KMS-11 (cell line): Measurements from ENCODE around the gene CA9.

Experiments used
- H2AFZ ChIP-seq: fragments of 200-600 bp; sonication (generic); 2 replicates; pipeline ENCODE4 v1.6.1; 2016; ENCODE audit warnings: antibody characterized with exemption, mixed run types, low read depth
- H3K27ac ChIP-seq: fragments of 200-600 bp; sonication (generic); 2 replicates; pipeline ENCODE4 v1.6.1; 2016; ENCODE audit warnings: mild to moderate bottlenecking, mixed run types
- H3K27me3 ChIP-seq: fragments of 200-600 bp; sonication (generic); 2 replicates; pipeline ENCODE4 v1.6.1; 2017; ENCODE audit warnings: mild to moderate bottlenecking, low read depth, mixed run types, moderate library complexity; ENCODE audit not compliant: insufficient read depth
- H3K36me3 ChIP-seq: fragments of 200-600 bp; sonication (generic); 2 replicates; pipeline ENCODE4 v1.6.1; 2017; ENCODE audit warnings: mild to moderate bottlenecking, mixed run types; ENCODE audit not compliant: insufficient read depth
- H3K4me1 ChIP-seq: fragments of 200-600 bp; sonication (generic); 2 replicates; pipeline ENCODE4 v1.6.1; 2016; ENCODE audit warnings: mild to moderate bottlenecking, low read depth, mixed run types; ENCODE audit not compliant: poor library complexity, severe bottlenecking
- H3K4me2 ChIP-seq: fragments of 200-600 bp; sonication (generic); 2 replicates; pipeline ENCODE4 v1.7.0; 2016; ENCODE audit warnings: mild to moderate bottlenecking, mixed run types
- H3K4me3 ChIP-seq: fragments of 200-600 bp; sonication (generic); IDR thresholded peaks from 2 replicates; pipeline ENCODE4 v1.6.1; 2017; ENCODE audit warnings: low read depth, low read length, mixed read lengths; ENCODE audit not compliant: insufficient read depth
- H3K79me2 ChIP-seq: fragments of 200-600 bp; sonication (generic); 2 replicates; pipeline ENCODE4 v1.6.1; 2016; ENCODE audit warnings: low read depth, mixed run types; ENCODE audit not compliant: insufficient read depth
- H3K9ac ChIP-seq: fragments of 200-600 bp; sonication (generic); 2 replicates; pipeline ENCODE4 v1.6.1; 2016; ENCODE audit warnings: mild to moderate bottlenecking, mixed run types
- H4K20me1 ChIP-seq: fragments of 200-600 bp; sonication (generic); 2 replicates; pipeline ENCODE4 v1.6.1; 2016; ENCODE audit warnings: mild to moderate bottlenecking, mixed run types; ENCODE audit not compliant: insufficient read depth
- TF ChIP-seq, protein P1 (sequence below): fragments of 200-600 bp; sonication (generic); conservative IDR thresholded peaks from 2 replicates; pipeline ENCODE4 v1.6.1; 2017; ENCODE audit warnings: low read depth, mild to moderate bottlenecking, antibody characterized with exemption, low read length, moderate library complexity, mixed read lengths

CA9 gene

DNA sequence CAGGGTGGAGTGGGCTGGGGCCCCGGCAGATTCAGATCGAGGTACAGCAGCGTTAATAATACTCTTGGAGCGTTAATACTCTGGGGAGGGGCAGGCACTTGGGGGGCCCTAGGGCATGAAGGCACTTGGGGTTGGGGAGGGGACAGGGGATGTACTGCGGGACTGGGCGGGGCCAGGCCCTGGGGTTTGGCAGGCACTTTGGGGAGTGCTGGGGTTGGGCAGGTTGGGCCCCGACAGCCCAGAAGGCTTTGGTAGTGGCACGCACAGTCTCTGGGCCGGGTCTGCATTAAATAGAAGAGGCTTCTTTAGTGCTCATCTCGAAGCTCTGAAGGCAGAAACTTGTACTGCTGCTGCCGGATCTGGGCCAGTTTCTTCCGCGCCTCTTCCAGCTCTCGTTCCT lies 23.8 kb downstream of the CA9 start:
- H3K36me3 ChIP-seq = no peaks in the 10 kb centered on the region; the same call in 1 of the 2 replicates
- TF ChIP-seq, protein P1, sequence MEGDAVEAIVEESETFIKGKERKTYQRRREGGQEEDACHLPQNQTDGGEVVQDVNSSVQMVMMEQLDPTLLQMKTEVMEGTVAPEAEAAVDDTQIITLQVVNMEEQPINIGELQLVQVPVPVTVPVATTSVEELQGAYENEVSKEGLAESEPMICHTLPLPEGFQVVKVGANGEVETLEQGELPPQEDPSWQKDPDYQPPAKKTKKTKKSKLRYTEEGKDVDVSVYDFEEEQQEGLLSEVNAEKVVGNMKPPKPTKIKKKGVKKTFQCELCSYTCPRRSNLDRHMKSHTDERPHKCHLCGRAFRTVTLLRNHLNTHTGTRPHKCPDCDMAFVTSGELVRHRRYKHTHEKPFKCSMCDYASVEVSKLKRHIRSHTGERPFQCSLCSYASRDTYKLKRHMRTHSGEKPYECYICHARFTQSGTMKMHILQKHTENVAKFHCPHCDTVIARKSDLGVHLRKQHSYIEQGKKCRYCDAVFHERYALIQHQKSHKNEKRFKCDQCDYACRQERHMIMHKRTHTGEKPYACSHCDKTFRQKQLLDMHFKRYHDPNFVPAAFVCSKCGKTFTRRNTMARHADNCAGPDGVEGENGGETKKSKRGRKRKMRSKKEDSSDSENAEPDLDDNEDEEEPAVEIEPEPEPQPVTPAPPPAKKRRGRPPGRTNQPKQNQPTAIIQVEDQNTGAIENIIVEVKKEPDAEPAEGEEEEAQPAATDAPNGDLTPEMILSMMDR = no peak

DNA sequence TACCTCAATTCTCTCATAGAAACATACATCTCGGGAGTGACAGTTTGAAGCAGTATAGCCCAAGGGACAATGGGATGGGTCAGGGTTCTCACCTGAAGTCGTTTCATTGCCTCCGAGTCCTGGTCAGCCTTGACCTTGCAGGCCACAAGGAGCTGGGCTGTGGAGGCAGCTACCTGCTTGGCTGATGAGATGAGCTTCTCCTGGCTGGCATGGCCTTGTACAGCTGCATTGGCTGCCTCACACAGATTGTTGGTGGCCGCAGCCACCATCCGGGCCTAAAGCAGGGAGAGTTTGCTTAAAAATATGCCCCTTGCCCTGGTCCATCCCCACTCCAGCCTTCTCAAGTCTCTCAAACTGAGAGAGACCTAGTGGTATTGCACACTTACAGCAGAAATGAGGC lies 24.5 kb downstream of the CA9 start:
- Histone ChIP-seq H3K9ac (no peak overlapping the region), H4K20me1 (no peaks in the 10 kb centered on the region), H3K4me1 (no peaks in the 10 kb centered on the region), H3K27ac (no peak overlapping the region), H3K79me2 (no peaks in the 10 kb centered on the region), H2AFZ (no peak overlapping the region), H3K4me2 (no peak overlapping the region), H3K4me3 (no peak overlapping the region), H3K27me3 (no peaks in the 10 kb centered on the region), H3K36me3 (no peaks in the 10 kb centered on the region; the same call in 1 of the 2 replicates)
- TF ChIP-seq, protein P1 = no peak

More for the DNA sequence above, 23.8 kb downstream of the CA9 start:
- no peak overlapping the region for H3K9ac ChIP-seq
- H2AFZ ChIP-seq = no peak overlapping the region
- H3K4me2 ChIP-seq = no peak overlapping the region
- no peak overlapping the region for H3K27ac ChIP-seq
- H3K4me3 ChIP-seq = no peak overlapping the region
- H3K4me1 ChIP-seq = no peaks in the 10 kb centered on the region
- H3K79me2 ChIP-seq = no peaks in the 10 kb centered on the region
- H3K27me3 ChIP-seq = no peaks in the 10 kb centered on the region
- no peaks in the 10 kb centered on the region for H4K20me1 ChIP-seq

DNA sequence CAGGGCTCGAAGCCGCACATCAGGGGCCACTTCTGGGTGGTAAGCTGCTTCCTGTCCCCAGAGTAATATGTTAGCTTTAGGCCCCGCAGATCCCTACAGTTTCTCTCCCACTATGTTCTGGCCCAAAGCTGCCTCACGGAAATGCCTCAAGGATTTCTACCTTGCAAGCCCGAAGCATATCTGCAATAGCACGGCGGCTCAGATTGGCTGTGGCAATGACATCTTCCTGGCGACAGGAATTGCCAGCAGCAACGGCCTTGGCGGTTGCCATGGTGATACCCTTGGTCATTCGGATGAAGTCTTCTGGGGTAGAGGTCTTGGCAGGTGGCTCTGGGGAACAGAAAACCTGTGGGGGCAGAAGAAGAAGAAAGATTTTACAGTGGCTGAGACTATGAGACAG lies 26.3 kb downstream of the CA9 start:
- no peak overlapping the region for H3K4me2 ChIP-seq
- H3K4me3 ChIP-seq = no peak overlapping the region
- H3K4me1 ChIP-seq = no peaks in the 10 kb centered on the region
- no peaks in the 10 kb centered on the region for H3K27me3 ChIP-seq
- H2AFZ ChIP-seq = no peak overlapping the region
- TF ChIP-seq, protein P1 = no peak
- no peaks in the 10 kb centered on the region; the same call in 1 of the 2 replicates for H3K36me3 ChIP-seq
- no peaks in the 10 kb centered on the region for H3K79me2 ChIP-seq
- H4K20me1 ChIP-seq = no peaks in the 10 kb centered on the region
- H3K9ac ChIP-seq = no peak overlapping the region
- H3K27ac ChIP-seq = no peak overlapping the region

DNA sequence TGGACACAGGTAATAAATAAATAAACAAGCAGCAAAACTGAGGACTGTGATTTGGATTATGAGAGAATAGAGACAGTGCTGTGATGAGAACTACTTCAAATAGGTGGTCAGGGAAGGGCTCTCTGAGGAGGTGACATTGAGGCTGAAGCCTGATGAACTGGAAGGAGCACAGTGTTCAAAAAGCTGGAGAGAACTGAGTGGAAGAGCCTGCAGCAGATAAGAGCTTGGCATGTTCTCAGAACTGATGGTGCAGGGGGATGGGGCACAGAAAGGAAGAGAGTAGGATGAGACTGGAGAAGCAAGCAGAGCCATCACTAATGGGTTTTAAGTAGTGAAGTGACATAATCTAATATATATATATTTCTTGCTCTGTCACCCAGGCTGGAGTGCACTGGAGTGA lies 27.2 kb downstream of the CA9 start:
- Histone ChIP-seq H3K79me2 (no peaks in the 10 kb centered on the region), H3K9ac (no peak overlapping the region), H3K4me3 (no peak overlapping the region), H3K27ac (no peak overlapping the region), H2AFZ (no peak overlapping the region), H3K4me1 (no peaks in the 10 kb centered on the region), H3K4me2 (no peak overlapping the region), H3K36me3 (no peaks in the 10 kb centered on the region; the same call in 1 of the 2 replicates), H4K20me1 (no peaks in the 10 kb centered on the region), H3K27me3 (no peaks in the 10 kb centered on the region)
- TF ChIP-seq, protein P1 = no peak

DNA sequence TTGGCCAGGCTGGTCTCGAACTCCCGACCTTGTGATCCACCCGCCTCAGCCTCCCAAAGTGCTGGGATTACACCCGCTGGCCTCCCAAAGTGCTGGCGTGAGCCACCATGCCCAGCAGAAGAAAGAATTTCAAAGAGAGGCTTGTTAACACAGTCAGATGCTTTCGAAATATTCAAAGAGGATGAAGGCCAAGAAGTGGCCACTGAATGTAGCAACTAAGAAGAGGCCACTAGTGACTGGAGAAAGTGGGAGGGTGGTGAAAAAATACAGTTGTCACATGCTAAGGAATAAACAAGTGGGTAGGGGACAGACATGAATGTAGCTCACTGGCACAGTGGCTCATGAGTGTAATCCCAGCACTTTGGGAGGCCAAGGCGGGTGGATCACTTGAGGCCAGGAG lies 29.0 kb downstream of the CA9 start:
- no peak overlapping the region for H3K27ac ChIP-seq
- TF ChIP-seq, protein P1 = no peak
- no peaks in the 10 kb centered on the region for H3K4me1 ChIP-seq
- no peaks in the 10 kb centered on the region for H3K79me2 ChIP-seq
- H3K9ac ChIP-seq = no peak overlapping the region
- H3K4me2 ChIP-seq = no peak overlapping the region
- H4K20me1 ChIP-seq = no peaks in the 10 kb centered on the region
- H2AFZ ChIP-seq = no peak overlapping the region
- no peak overlapping the region for H3K4me3 ChIP-seq
- no peaks in the 10 kb centered on the region for H3K27me3 ChIP-seq
- H3K36me3 ChIP-seq = no peaks in the 10 kb centered on the region; the same call in 1 of the 2 replicates
